Upper lobe of left lung (tissue), 4 donors: ENCODE data around the gene TCF7L2.

Experiments used
- CTCF ChIP-seq, 6 experiments: fragments of 450-650 bp in 4 of 6; fragments of 200-600 bp in 2 of 6; sonication (generic) in 2 of 6; IDR thresholded peaks; one replicate each; pipeline ENCODE4 v1.5.1; 2016 to 2019; ENCODE audit warnings: antibody characterized with exemption in 6 of 6
- POLR2A ChIP-seq, 4 donors: fragments of 450-650 bp; IDR thresholded peaks; one replicate each; pipeline ENCODE4 v1.5.1; 2016 to 2017; ENCODE audit warnings: antibody characterized with exemption in 4 of 4, mild to moderate bottlenecking in 2 of 4

- TF ChIP-seq CTCF (IDR thresholded peaks at IDR 0.05) (no peak), POLR2A (IDR thresholded peaks at IDR 0.05) (no peak)
Measured at GRCh38 chr10:113202011-113202410, 252.0 kb downstream of the TCF7L2 start.
